H9 (cell line): ENCODE measurements around the gene ABCG2. TPM values are rescaled to one million over a fixed set of nuclear protein-coding genes. Genes with fewer than 3 reads are reported as not detected.

ENCODE experiments used
- DNase-seq: peaks from one replicate; pipeline ENCODE4 v3.0.0-alpha.2; 2017
- H2AFZ ChIP-seq: one replicate; pipeline ENCODE4 v1.6.1; 2013; ENCODE audit warnings: mild to moderate bottlenecking, low read length, control low read depth, moderate library complexity
- H2AK5ac ChIP-seq: 2 replicates; pipeline ENCODE4 v1.6.1; 2013; ENCODE audit warnings: low read length, control low read depth, mixed read lengths; ENCODE audit not compliant: insufficient read length
- H2BK120ac ChIP-seq: one replicate; pipeline ENCODE4 v1.6.1; 2013; ENCODE audit warnings: low read depth, mild to moderate bottlenecking, low read length, control low read depth, inconsistent platforms; ENCODE audit not compliant: poor library complexity, severe bottlenecking
- H2BK12ac ChIP-seq: 2 replicates; pipeline ENCODE4 v1.6.1; 2013; ENCODE audit warnings: low read length, control low read depth, mixed read lengths, low read depth; ENCODE audit not compliant: insufficient read length
- H2BK15ac ChIP-seq: 2 replicates; pipeline ENCODE4 v1.6.1; 2013; ENCODE audit warnings: low read depth, low read length, control low read depth
- H2BK20ac ChIP-seq: one replicate; pipeline ENCODE4 v1.6.1; 2013; ENCODE audit warnings: low read depth, mild to moderate bottlenecking, low read length, control low read depth, inconsistent platforms; ENCODE audit not compliant: poor library complexity, severe bottlenecking
- H2BK5ac ChIP-seq: 2 replicates; pipeline ENCODE4 v1.6.1; 2013; ENCODE audit warnings: low read length, control low read depth, mixed read lengths; ENCODE audit not compliant: insufficient read length
- H3K14ac ChIP-seq: 2 replicates; pipeline ENCODE4 v1.6.1; 2013; ENCODE audit warnings: low read length, control low read depth; ENCODE audit not compliant: insufficient read depth
- H3K18ac ChIP-seq: 2 replicates; pipeline ENCODE4 v1.6.1; 2013; ENCODE audit warnings: low read depth, mild to moderate bottlenecking, mixed read lengths, low read length, control low read depth; ENCODE audit not compliant: insufficient read length
- H3K23ac ChIP-seq: 2 replicates; pipeline ENCODE4 v1.6.1; 2013; ENCODE audit warnings: low read length, control low read depth, mixed read lengths, low read depth; ENCODE audit not compliant: insufficient read length
- H3K23me2 ChIP-seq: 2 replicates; pipeline ENCODE4 v1.6.1; 2013; ENCODE audit warnings: low read depth, mild to moderate bottlenecking, mixed read lengths, low read length, control low read depth; ENCODE audit not compliant: insufficient read length, poor library complexity, severe bottlenecking
- H3K27ac ChIP-seq: 2 replicates; pipeline ENCODE4 v1.5.1; 2013; ENCODE audit warnings: low read length, control low read depth, mixed read lengths, low read depth; ENCODE audit not compliant: insufficient read length
- H3K27me3 ChIP-seq: 2 replicates; pipeline ENCODE4 v1.6.1; 2013; ENCODE audit warnings: low read length, control low read depth, inconsistent platforms; ENCODE audit not compliant: insufficient read depth
- H3K4ac ChIP-seq: 2 replicates; pipeline ENCODE4 v1.6.1; 2013; ENCODE audit warnings: low read depth, mild to moderate bottlenecking, control low read depth, inconsistent platforms, low read length, moderate library complexity
- H3K4me1 ChIP-seq: 2 replicates; pipeline ENCODE4 v1.6.1; 2013; ENCODE audit warnings: low read length, control low read depth, inconsistent platforms; ENCODE audit not compliant: insufficient read depth
- H3K4me2 ChIP-seq: 2 replicates; pipeline ENCODE4 v1.6.1; 2013; ENCODE audit warnings: low read length, control low read depth, mixed read lengths; ENCODE audit not compliant: insufficient read length, insufficient read depth
- H3K56ac ChIP-seq: 2 replicates; pipeline ENCODE4 v1.6.1; 2013; ENCODE audit warnings: low read depth, mild to moderate bottlenecking, mixed read lengths, low read length, control low read depth; ENCODE audit not compliant: insufficient read length
- H3K79me1 ChIP-seq: 2 replicates; pipeline ENCODE4 v1.6.1; 2013; ENCODE audit warnings: low read depth, mild to moderate bottlenecking, moderate library complexity, low read length, control low read depth, inconsistent platforms; ENCODE audit not compliant: insufficient read depth, poor library complexity, severe bottlenecking
- H3K79me2 ChIP-seq: 2 replicates; pipeline ENCODE4 v1.6.1; 2013; ENCODE audit warnings: low read length, control low read depth, inconsistent platforms; ENCODE audit not compliant: insufficient read depth
- H3K9ac ChIP-seq: 2 replicates; pipeline ENCODE4 v1.6.1; 2013; ENCODE audit warnings: low read length, control low read depth, mixed read lengths; ENCODE audit not compliant: insufficient read length; ENCODE audit errors: extremely low read depth
- H3K9me3 ChIP-seq: one replicate; pipeline ENCODE4 v1.6.1; 2013; ENCODE audit warnings: low read depth, low read length, inconsistent platforms; ENCODE audit not compliant: control insufficient read depth
- H3T11ph ChIP-seq: one replicate; pipeline ENCODE4 v1.6.1; 2013; ENCODE audit warnings: mild to moderate bottlenecking, low read length, control low read depth, inconsistent platforms
- H4K20me1 ChIP-seq: one replicate; pipeline ENCODE4 v1.6.1; 2013; ENCODE audit not compliant: control insufficient read depth, insufficient read length, insufficient read depth
- H4K5ac ChIP-seq: 2 replicates; pipeline ENCODE4 v1.6.1; 2013; ENCODE audit warnings: low read depth, mild to moderate bottlenecking, mixed read lengths, low read length, control low read depth; ENCODE audit not compliant: insufficient read length
- H4K8ac ChIP-seq: replicated peaks from 2 replicates; pipeline ENCODE4 v1.6.1; 2013; ENCODE audit warnings: low read length, control low read depth, mixed read lengths, low read depth; ENCODE audit not compliant: insufficient read length
- H4K91ac ChIP-seq: 2 replicates; pipeline ENCODE4 v1.6.1; 2013; ENCODE audit warnings: low read depth, mild to moderate bottlenecking, moderate library complexity, mixed read lengths, low read length, control low read depth; ENCODE audit not compliant: insufficient read length
- H3K27ac Mint-ChIP-seq, 3 experiments: 2 replicates in 2 of 3; 3 replicates in 1 of 3; pipeline ENCODE4 v1.8.0; 2020 to 2021; ENCODE audit warnings: mixed read lengths in 3 of 3, mild to moderate bottlenecking in 1 of 3, moderate library complexity in 1 of 3
- H3K27me3 Mint-ChIP-seq: 2 replicates; pipeline ENCODE4 v1.8.0; 2021; ENCODE audit warnings: low read depth, mild to moderate bottlenecking, moderate library complexity, mixed read lengths
- H3K36me3 Mint-ChIP-seq, 3 experiments: 2 replicates in 2 of 3; 3 replicates in 1 of 3; pipeline ENCODE4 v1.8.0; 2020 to 2021; ENCODE audit warnings: low read depth in 3 of 3, mixed read lengths in 3 of 3; ENCODE audit not compliant: insufficient read depth in 1 of 3
- H3K4me1 Mint-ChIP-seq, 2 experiments: 2 replicates each; pipeline ENCODE4 v1.8.0; 2020; ENCODE audit warnings: mixed read lengths in 2 of 2
- H3K4me3 Mint-ChIP-seq, 2 experiments: 2 replicates in 1 of 2; 3 replicates in 1 of 2; pipeline ENCODE4 v1.8.0; 2020 to 2021; ENCODE audit warnings: mild to moderate bottlenecking in 2 of 2, mixed read lengths in 2 of 2, moderate library complexity in 1 of 2
- H3K9me3 Mint-ChIP-seq, 2 experiments: 2 replicates in 1 of 2; 3 replicates in 1 of 2; pipeline ENCODE4 v1.8.0; 2020; ENCODE audit warnings: mild to moderate bottlenecking in 2 of 2, mixed read lengths in 2 of 2, moderate library complexity in 1 of 2
- CTCF ChIP-seq: fragments of 200-600 bp; sonication (generic); conservative IDR thresholded peaks from 3 replicates; pipeline ENCODE4 v1.8.0; 2021; ENCODE audit warnings: antibody characterized with exemption, mild to moderate bottlenecking
- WGBS: extraction: QIAGEN DNeasy Blood & Tissue Kit; methylation state at CpG from one replicate; pipeline ENCODE4 v1.1.7; 2013; ENCODE audit warnings: missing lambda C conversion rate, low lambda C conversion rate, mixed read lengths; ENCODE audit not compliant: insufficient read length; ENCODE audit errors: extremely low coverage; 5-methylcytosine and 5-hydroxymethylcytosine counted together
- total RNA-seq: library from RNA; stranded (reverse); gene quantifications from 2 replicates; pipeline ENCODE4 v1.2.1, GENCODE V29; 2021

Gene ABCG2
- total RNA-seq, 1 experiment from 2014 or later: 1.5 TPM

- no peaks in the 10 kb centered on the region for H3K79me1 ChIP-seq
- H2AK5ac ChIP-seq: no peak overlapping the region
- no peak for TF ChIP-seq CTCF
- H3K9ac ChIP-seq: no peak overlapping the region
- no peak overlapping the region for H3T11ph ChIP-seq
- Mint-ChIP-seq H3K27me3 (no peaks in the 10 kb centered on the region; the same call in 1 of the 2 replicates), H3K9me3 (peaks cover 0 to 8% of the 10 kb centered on the region in 2 experiments; a peak in 1 of 5 replicates), H3K4me1 (peaks cover 21 to 22% of the 10 kb centered on the region in 2 experiments), H3K27ac (peak overlapping the region in 1 of 3 experiments; percentile 0; a peak in 2 of 7 replicates), H3K4me3 (no peak overlapping the region), H3K36me3 (peaks cover 0 to 14% (median 2%) of the 10 kb centered on the region in 3 experiments; a peak in 4 of 7 replicates)
- WGBS: no CpG with 5 or more reads among the region's 4 CpGs
- no peak for DNase-seq
- no peak overlapping the region for H3K4me2 ChIP-seq
- H2AFZ ChIP-seq: no peak overlapping the region
- peaks cover 12% of the 10 kb centered on the region; the same call in 1 of the 2 replicates for H3K4me1 ChIP-seq
- H3K14ac ChIP-seq: no peak overlapping the region
- no peak overlapping the region for H2BK120ac ChIP-seq
- no peak overlapping the region for H3K23ac ChIP-seq
- no peak overlapping the region for H4K5ac ChIP-seq
- no peak overlapping the region for H3K27ac ChIP-seq
- H4K20me1 ChIP-seq: no peaks in the 10 kb centered on the region
- H3K18ac ChIP-seq: no peak overlapping the region
- H4K8ac ChIP-seq: no peak overlapping the region
- H3K56ac ChIP-seq: no peak overlapping the region
- H4K91ac ChIP-seq: no peak overlapping the region
- no peak overlapping the region for H2BK5ac ChIP-seq
- H3K27me3 ChIP-seq: no peaks in the 10 kb centered on the region
- no peaks in the 10 kb centered on the region for H3K9me3 ChIP-seq
- H3K79me2 ChIP-seq: no peaks in the 10 kb centered on the region
- no peak overlapping the region for H3K4ac ChIP-seq
- no peak overlapping the region for H2BK12ac ChIP-seq
- no peak overlapping the region for H2BK15ac ChIP-seq
- no peaks in the 10 kb centered on the region for H3K23me2 ChIP-seq
- H2BK20ac ChIP-seq: no peak overlapping the region
These were observed 20.8 kb upstream of the ABCG2 start for GRCh38 chr4:88179261-88179660.
